OCI-LY3 (cell line): ENCODE measurements around the gene PIN1.

Experiments
- EZH2phosphoT487 ChIP-seq: fragments of 200-600 bp; shearing (Covaris generic); IDR thresholded peaks from 2 replicates; pipeline ENCODE4 v1.6.1; 2018; ENCODE audit warnings: antibody characterized with exemption, mixed run types, low read depth
- TF ChIP-seq, protein P1 (sequence below): fragments of 200-600, 300-600 bp; sonication (generic); IDR thresholded peaks from 2 replicates; pipeline ENCODE4 v1.5.1; 2014; ENCODE audit warnings: antibody characterized with exemption, low read length, low read depth

GRCh38 chr19:9789066-9789465 lies 46.1 kb upstream of the PIN1 start:
- TF ChIP-seq, protein P1, sequence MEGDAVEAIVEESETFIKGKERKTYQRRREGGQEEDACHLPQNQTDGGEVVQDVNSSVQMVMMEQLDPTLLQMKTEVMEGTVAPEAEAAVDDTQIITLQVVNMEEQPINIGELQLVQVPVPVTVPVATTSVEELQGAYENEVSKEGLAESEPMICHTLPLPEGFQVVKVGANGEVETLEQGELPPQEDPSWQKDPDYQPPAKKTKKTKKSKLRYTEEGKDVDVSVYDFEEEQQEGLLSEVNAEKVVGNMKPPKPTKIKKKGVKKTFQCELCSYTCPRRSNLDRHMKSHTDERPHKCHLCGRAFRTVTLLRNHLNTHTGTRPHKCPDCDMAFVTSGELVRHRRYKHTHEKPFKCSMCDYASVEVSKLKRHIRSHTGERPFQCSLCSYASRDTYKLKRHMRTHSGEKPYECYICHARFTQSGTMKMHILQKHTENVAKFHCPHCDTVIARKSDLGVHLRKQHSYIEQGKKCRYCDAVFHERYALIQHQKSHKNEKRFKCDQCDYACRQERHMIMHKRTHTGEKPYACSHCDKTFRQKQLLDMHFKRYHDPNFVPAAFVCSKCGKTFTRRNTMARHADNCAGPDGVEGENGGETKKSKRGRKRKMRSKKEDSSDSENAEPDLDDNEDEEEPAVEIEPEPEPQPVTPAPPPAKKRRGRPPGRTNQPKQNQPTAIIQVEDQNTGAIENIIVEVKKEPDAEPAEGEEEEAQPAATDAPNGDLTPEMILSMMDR, result no peak
- no peak for TF ChIP-seq EZH2phosphoT487
